ENCODE measurements around the gene SPTLC1.
A peak's percentile ranks its signal among the peaks of the same experiment; 100 is the strongest.
"Not testable (repeated sequence)": the region's sequence is repeated elsewhere in the genome, so short reads cannot be mapped to it uniquely, and the experiment has no call there.

Gene SPTLC1

GRCh38 chr9:92033307-92033706 lies 81.9 kb downstream of the SPTLC1 start:
- DNase-seq (ENCODE audit: low spot score) = no peak

GRCh38 chr9:92032891-92033290 lies 82.3 kb downstream of the SPTLC1 start:
- no peak for DNase-seq (ENCODE audit: low spot score)

- DNase-seq (ENCODE audit: low spot score) = no peak
Observed at GRCh38 chr9:92030367-92030766, 84.8 kb downstream of the SPTLC1 start.

- no peak for DNase-seq (ENCODE audit: low spot score)
Observed at GRCh38 chr9:92029553-92029952, 85.7 kb downstream of the SPTLC1 start.

- no peak for DNase-seq (ENCODE audit: low spot score)
Observed at GRCh38 chr9:92026206-92027002, 88.8 kb downstream of the SPTLC1 start.

- DNase-seq (ENCODE audit: low spot score) = peak; percentile 72
Observed at GRCh38 chr9:92021785-92022541, 93.2 kb downstream of the SPTLC1 start.

GRCh38 chr9:92019658-92020057 lies 95.6 kb downstream of the SPTLC1 start:
- DNase-seq (ENCODE audit: low spot score) = no peak

- DNase-seq (ENCODE audit: low spot score) = no peak
Observed at GRCh38 chr9:92010705-92011536, 104.3 kb downstream of the SPTLC1 start.

- DNase-seq (ENCODE audit: low spot score) = not testable (repeated sequence)
Observed at GRCh38 chr9:92010253-92010652, 105.0 kb downstream of the SPTLC1 start.

GRCh38 chr9:92008041-92008440 lies 107.2 kb downstream of the SPTLC1 start:
- no peak for DNase-seq (ENCODE audit: low spot score)

GRCh38 chr9:92004045-92004392 lies 111.2 kb downstream of the SPTLC1 start:
- no peak for DNase-seq (ENCODE audit: low spot score)

- no peak for DNase-seq (ENCODE audit: low spot score)
Observed at GRCh38 chr9:92003308-92004044, 111.7 kb downstream of the SPTLC1 start.

- DNase-seq (ENCODE audit: low spot score) = not testable (repeated sequence)
Observed at GRCh38 chr9:92001948-92002347, 113.3 kb downstream of the SPTLC1 start.

GRCh38 chr9:92001244-92001643 lies 114.0 kb downstream of the SPTLC1 start:
- DNase-seq (ENCODE audit: low spot score) = no peak

- no peak for DNase-seq (ENCODE audit: low spot score)
Observed at GRCh38 chr9:91995000-91995655, 120.1 kb downstream of the SPTLC1 start.

GRCh38 chr9:91994422-91994821 lies 120.8 kb downstream of the SPTLC1 start:
- DNase-seq (ENCODE audit: low spot score) = no peak

- no peak for DNase-seq (ENCODE audit: low spot score)
Observed at GRCh38 chr9:91992461-91993041, 122.7 kb downstream of the SPTLC1 start.

GRCh38 chr9:91991721-91992341 lies 123.4 kb downstream of the SPTLC1 start:
- DNase-seq (ENCODE audit: low spot score) = no peak

GRCh38 chr9:91986248-91986647 lies 129.0 kb downstream of the SPTLC1 start:
- no peak for DNase-seq (ENCODE audit: low spot score)

GRCh38 chr9:91985692-91986091 lies 129.5 kb downstream of the SPTLC1 start:
- no peak for DNase-seq (ENCODE audit: low spot score)
